Renal cortex interstitium (tissue), 11 donors: ENCODE data around the gene LRRC51. TPM values are rescaled to one million over a fixed set of nuclear protein-coding genes. Genes with fewer than 3 reads are reported as not detected.
"Not testable (repeated sequence)": the region's sequence is repeated elsewhere in the genome, so short reads cannot be mapped to it uniquely, and the experiment has no call there.

ENCODE experiments used
- DNase-seq, 11 donors: peaks; one replicate each; pipeline ENCODE4 v3.0.0-alpha.2; 2013; ENCODE audit warnings: low read depth in 9 of 11, low spot score in 4 of 11; ENCODE audit errors: extremely low read depth in 1 of 11
- polyA plus RNA-seq, 3 donors: library from polyadenylated mRNA; unstranded; fragments of 120-200 nt; gene quantifications; one replicate each; pipeline ENCODE4 v1.2.1, GENCODE V29; 2013; ENCODE audit not compliant: insufficient read length in 3 of 3

The LRRC51 gene
- polyA plus RNA-seq, 3 donors = 25.1 to 30.4 (median 25.3) TPM

- DNase-seq = no peak
These were observed 43.4 kb downstream of the LRRC51 start for GRCh38 chr11:72124046-72124445.

GRCh38 chr11:72125956-72126355 is 45.3 kb downstream of the LRRC51 start:
- DNase-seq = no peak

GRCh38 chr11:72127923-72128322 is 47.3 kb downstream of the LRRC51 start:
- no peak for DNase-seq

- DNase-seq = no peak
These were observed 48.7 kb downstream of the LRRC51 start for GRCh38 chr11:72129381-72129780.

GRCh38 chr11:72132646-72133045 is 52.0 kb downstream of the LRRC51 start:
- no peak for DNase-seq

- not testable (repeated sequence) for DNase-seq
These were observed 54.8 kb downstream of the LRRC51 start, which contains the start of gene FOLR3 for GRCh38 chr11:72135473-72135872. TSS of gene FOLR3 (plus strand) at chr11:72135725. CDS start at chr11:72135953, 228 bp downstream.

DNA sequence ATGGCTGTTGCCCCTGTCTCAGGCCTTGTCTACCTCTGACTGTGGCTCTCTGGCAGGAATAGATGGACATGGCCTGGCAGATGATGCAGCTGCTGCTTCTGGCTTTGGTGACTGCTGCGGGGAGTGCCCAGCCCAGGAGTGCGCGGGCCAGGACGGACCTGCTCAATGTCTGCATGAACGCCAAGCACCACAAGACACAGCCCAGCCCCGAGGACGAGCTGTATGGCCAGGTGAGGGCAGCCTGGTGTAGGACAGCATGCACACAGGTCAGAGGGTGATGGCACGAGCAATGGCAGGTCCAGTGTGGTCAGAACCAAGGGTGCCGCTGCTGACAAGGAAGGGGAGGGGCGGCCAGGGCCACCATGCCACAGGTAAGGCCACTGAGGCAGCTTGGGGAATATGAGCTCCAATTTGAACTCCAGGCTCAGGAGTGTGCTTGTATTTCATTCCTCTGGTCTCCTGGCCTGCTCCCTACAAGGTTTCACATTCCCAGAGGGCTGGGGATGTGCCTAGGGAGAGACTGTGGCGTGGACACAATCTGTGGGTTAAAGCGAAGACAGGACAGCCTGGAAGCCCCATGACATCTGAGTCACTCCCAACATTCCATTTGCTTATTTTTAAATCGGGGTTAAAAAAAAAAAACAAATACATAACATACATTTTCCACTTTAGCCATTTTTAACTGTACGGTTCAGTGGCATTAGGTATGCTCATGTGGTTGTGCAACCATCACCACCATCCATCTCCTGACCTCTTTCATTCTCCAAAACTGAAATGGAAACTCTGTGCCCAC is 55.4 kb downstream of the LRRC51 start:
- DNase-seq = no peak

DNA sequence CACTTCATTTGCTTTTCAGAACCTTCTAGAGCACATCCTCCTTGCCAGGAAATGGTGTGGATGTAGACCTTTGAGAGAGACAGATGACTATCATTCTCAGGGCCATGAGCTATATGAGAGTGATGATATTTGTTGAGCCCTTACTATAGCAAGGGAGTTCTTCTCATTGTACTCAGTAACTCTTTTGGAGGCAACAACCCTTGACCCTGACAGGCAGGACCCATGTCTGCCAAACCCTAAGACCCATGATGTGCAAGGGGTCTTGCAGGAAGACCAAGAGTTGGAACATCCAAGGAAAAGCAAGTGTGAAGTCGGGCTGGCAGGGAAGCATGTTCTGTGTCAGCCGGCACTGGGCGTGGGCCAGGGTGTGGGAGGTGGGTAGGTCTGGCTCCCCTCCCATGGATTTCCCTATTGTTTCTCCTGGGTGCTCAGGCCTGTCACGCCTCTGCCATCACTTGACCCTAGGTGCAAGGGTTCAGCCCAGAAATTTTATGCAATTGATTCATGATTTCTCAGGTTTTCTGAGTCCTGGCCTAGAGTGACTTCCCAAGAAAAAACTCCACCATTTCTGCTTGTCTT is 56.1 kb downstream of the LRRC51 start:
- no peak for DNase-seq

DNA sequence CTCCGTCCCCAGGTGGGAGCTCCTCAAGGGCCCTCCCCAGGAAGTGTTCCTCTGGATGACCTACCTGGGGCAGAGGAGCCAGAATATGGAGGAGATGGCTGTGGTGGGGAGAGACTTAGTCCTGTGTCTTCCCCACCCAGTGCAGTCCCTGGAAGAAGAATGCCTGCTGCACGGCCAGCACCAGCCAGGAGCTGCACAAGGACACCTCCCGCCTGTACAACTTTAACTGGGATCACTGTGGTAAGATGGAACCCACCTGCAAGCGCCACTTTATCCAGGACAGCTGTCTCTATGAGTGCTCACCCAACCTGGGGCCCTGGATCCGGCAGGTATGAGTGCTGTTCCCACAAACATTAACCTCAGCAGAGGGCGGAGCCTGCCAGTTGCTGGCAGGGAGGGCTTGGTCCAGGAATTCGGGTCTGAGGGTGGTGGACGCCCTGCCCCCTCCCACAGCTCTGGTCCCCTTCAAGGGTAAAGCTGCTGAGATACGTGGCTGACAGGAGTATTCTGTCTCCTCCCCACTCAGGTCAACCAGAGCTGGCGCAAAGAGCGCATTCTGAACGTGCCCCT is 58.3 kb downstream of the LRRC51 start:
- DNase-seq = peak in 2 of 11 donors; percentile 2 to 20

DNA sequence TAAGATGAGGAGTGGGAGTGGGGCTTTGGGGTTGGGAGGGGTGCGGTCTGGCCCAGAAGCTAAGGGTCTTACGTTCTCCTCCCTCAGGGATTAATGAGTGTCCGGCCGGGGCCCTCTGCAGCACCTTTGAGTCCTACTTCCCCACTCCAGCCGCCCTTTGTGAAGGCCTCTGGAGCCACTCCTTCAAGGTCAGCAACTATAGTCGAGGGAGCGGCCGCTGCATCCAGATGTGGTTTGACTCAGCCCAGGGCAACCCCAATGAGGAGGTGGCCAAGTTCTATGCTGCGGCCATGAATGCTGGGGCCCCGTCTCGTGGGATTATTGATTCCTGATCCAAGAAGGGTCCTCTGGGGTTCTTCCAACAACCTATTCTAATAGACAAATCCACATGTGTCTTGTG is 58.9 kb downstream of the LRRC51 start:
- no peak for DNase-seq

DNA sequence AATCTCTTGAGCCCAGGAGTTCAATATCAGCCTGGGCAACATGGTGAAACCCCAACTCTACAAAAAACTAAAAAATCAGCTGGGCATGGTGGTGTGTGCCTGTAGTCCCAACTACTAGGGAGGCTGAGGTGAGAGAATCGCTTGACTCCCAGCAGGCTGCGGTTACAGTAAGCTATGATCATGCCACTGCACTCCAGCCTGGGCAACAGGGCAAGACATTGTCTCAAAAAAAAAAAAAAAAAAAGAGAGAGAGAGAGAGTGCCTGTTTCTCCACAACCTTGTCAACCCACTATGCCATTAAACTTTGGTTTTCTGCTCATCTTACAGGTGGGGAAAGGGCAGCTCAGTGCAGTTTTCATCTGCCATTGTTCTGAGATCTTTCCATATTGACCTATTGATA is 60.0 kb downstream of the LRRC51 start:
- no peak for DNase-seq

GRCh38 chr11:72141066-72141465 is 60.4 kb downstream of the LRRC51 start:
- DNase-seq = no peak

DNA sequence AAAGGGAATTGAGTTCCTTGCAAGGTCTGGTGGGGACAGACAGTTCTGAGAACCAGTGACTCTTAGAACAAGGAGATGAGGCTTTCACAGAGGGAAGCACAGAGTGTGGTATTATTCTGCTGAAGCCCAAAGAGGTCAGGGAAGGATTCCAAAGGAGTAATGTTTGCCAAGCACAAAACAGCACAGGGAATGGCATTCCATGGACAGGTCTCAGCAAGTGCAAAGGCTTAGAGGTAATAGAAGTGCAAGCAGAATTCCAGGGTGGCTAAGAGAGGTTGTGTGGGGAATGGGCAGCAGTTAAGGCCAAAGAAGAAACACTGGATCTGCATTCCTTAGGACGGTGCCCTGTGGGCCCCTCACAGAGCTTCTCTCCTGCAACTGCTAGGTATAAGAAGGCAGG is 61.4 kb downstream of the LRRC51 start:
- not testable (repeated sequence) for DNase-seq

DNA sequence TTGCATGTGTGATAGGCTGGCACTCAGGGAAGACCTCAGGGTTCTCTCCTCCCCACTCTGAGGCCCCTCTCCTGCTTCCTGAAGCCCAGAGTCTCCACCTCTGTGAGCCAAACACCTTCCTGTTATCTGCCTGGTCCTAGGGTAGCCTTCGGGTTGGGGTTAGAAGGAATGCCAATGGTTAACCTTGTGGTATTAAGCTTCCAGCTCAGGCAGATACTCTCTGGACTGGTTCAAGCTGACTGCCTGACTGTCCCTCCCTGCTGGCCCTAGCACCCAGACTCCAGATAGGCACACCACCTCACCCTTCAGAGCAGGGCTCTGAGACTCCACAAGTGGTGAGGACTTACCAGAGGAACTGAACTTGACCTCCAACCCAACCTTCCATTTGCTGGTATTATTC is 61.9 kb downstream of the LRRC51 start:
- DNase-seq = not testable (repeated sequence)

DNA sequence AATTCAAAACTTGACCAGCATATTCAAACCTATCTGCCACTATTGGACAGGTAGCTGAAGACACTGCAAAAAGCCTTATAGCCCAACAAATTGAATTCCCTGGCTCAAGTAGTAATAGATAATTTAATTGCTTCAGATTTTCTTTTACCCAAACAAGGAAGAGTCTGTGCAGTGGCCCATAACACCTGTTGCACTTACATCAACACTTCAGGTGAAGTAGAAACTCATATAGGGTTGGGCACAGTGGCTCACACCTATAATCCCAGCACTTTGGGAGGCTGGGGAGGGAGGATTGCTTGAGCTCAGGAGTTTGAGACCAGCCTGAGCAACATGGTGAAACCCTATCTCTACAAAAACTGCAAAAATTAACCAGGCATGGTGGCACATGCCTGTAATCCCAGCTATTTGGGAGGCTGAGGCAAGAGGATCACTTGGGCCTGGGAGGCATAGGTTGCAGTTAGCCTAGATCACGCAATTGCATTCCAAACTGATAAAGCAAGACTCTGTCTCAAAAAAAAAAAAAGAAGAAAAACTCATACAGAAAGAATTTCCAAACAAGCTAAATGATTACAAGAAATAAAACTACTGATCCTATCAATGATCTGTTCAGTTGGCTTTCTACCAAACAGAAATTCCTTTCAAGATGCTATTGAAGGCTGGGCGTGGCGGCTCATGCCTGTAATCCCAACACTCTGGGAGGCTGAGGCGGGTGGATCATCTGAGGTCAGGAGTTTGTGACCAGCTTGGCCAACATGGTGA is 64.3 kb downstream of the LRRC51 start:
- no peak for DNase-seq

Other genes with a start within 250 kb of the LRRC51 start
- not detected for gene DEFB108B, start 247.7 kb upstream of the LRRC51 start, polyA plus RNA-seq
- gene DEFB131B, start 202.4 kb upstream of the LRRC51 start, polyA plus RNA-seq = 1 to 10 TPM in 2 of 3 donors, under 1 TPM in 1; 0.90 to 2.3 (median 1.6) TPM
- 10 to 100 TPM in 1 of 3 donors, 1 to 10 TPM in 2; 6.6 to 10.8 (median 7.7) TPM for gene XNDC1N, start 152.3 kb upstream of the LRRC51 start, polyA plus RNA-seq
- 10 to 100 TPM; 41.3 to 42.7 (median 41.9) TPM for gene RNF121, start 151.8 kb upstream of the LRRC51 start, polyA plus RNA-seq
- 10 to 100 TPM in 1 of 3 donors, 1 to 10 TPM in 2; 8.8 to 13.0 (median 9.5) TPM for gene IL18BP, start 81.9 kb upstream of the LRRC51 start, polyA plus RNA-seq
- 100 to 1,000 TPM; 251 to 339 (median 285) TPM for gene NUMA1, start 308 bp upstream of the LRRC51 start, polyA plus RNA-seq
- 100 to 1,000 TPM; 115 to 126 (median 120) TPM for gene LAMTOR1, start 22.4 kb downstream of the LRRC51 start, polyA plus RNA-seq
- not detected for gene TOMT, start 25.1 kb downstream of the LRRC51 start, polyA plus RNA-seq
- gene ANAPC15, start 31.8 kb downstream of the LRRC51 start, polyA plus RNA-seq = 10 to 100 TPM; 41.2 to 61.9 (median 57.1) TPM
- 1 to 10 TPM; 2.2 to 3.0 (median 2.7) TPM for gene FOLR3, start 54.9 kb downstream of the LRRC51 start, polyA plus RNA-seq
- 10 to 100 TPM; 50.6 to 59.7 (median 51.1) TPM for gene FOLR1, start 111.3 kb downstream of the LRRC51 start, polyA plus RNA-seq
- 10 to 100 TPM in 2 of 3 donors, 1 to 10 TPM in 1; 8.1 to 15.2 (median 10.7) TPM for gene FOLR2, start 135.9 kb downstream of the LRRC51 start, polyA plus RNA-seq
- gene INPPL1, start 143.9 kb downstream of the LRRC51 start, polyA plus RNA-seq = 100 to 1,000 TPM; 138 to 166 (median 157) TPM
- under 1 TPM in 1 of 3 donors, not detected in 2; 0.22 TPM for gene PHOX2A, start 163.3 kb downstream of the LRRC51 start, polyA plus RNA-seq